ENCODE data around the gene MCF2L.

GRCh38 chr13:113077566-113077952 is 108.5 kb downstream of the MCF2L start:
- TF ChIP-seq CTCF (IDR thresholded peaks at IDR 0.05) (no peak), POLR2A (IDR thresholded peaks at IDR 0.05) (no peak)
